ENCODE data around the gene GULP1.

GULP1 gene

DNA sequence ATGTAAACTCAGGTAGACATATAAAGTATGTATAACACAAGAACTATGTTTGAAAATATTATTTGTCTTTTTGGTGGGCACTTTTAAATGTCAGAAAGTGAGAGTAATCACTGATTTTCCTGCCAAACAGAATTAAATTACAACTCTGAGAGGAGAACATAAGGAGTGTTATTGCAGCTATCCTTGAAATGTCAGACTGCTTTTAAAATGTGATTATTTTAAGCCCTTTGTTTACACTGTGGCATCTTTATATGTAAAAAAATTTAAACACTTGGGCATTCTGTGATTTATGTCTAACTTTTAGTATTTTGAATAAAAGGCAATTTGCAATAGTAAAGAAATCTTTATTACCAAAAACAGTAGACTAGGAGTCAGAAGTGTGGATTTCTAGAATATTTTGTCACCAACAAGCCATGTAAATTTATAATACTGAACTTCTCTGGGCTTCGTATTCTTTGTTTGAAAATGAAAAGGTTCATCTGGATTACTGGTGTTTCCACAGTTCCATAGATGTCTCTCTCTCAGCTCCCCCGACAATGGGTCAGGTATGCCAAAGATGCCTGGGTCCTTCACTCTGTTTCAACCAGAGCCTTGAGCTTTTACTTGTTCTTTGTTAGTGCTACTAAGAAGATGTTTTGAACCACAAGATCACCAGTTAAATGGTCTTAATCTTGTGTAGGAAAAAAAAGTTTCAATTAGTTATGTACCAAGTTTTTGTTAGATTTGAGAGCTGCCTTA, 38.8 kb downstream of the GULP1 start:
- DNase-seq (ENCODE audit: low read depth) = no peak
- TF ChIP-seq, protein P1, sequence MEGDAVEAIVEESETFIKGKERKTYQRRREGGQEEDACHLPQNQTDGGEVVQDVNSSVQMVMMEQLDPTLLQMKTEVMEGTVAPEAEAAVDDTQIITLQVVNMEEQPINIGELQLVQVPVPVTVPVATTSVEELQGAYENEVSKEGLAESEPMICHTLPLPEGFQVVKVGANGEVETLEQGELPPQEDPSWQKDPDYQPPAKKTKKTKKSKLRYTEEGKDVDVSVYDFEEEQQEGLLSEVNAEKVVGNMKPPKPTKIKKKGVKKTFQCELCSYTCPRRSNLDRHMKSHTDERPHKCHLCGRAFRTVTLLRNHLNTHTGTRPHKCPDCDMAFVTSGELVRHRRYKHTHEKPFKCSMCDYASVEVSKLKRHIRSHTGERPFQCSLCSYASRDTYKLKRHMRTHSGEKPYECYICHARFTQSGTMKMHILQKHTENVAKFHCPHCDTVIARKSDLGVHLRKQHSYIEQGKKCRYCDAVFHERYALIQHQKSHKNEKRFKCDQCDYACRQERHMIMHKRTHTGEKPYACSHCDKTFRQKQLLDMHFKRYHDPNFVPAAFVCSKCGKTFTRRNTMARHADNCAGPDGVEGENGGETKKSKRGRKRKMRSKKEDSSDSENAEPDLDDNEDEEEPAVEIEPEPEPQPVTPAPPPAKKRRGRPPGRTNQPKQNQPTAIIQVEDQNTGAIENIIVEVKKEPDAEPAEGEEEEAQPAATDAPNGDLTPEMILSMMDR (conservative IDR thresholded peaks at IDR 0.05; ENCODE audit: low read depth, low read length) = no peak
- no peak overlapping the region for H3K4me3 ChIP-seq (ENCODE audit: low read length)

DNA sequence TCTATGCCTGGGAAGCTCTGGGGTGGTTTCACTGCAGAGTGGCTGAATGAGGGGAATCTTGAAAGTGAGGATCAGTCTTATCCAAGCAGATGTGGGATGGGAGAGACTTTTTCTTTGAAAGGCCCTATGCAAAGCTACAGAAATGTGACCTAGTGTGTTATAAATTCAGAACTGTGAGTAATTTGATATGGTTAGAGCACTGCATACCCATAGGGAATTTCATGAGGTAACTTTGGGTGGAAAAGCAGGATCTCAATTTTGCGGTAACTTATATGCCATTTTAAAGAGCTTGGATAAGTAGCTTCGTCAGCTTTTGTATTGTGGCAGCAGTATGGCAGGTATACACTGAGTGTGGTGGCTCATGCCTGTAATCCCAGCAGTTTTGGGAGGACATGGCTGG, 40.9 kb downstream of the GULP1 start:
- no peak overlapping the region for H3K4me3 ChIP-seq (ENCODE audit: low read length)
- TF ChIP-seq, protein P1 (conservative IDR thresholded peaks at IDR 0.05; ENCODE audit: low read depth, low read length) = no peak
- no peak for DNase-seq (ENCODE audit: low read depth)

DNA sequence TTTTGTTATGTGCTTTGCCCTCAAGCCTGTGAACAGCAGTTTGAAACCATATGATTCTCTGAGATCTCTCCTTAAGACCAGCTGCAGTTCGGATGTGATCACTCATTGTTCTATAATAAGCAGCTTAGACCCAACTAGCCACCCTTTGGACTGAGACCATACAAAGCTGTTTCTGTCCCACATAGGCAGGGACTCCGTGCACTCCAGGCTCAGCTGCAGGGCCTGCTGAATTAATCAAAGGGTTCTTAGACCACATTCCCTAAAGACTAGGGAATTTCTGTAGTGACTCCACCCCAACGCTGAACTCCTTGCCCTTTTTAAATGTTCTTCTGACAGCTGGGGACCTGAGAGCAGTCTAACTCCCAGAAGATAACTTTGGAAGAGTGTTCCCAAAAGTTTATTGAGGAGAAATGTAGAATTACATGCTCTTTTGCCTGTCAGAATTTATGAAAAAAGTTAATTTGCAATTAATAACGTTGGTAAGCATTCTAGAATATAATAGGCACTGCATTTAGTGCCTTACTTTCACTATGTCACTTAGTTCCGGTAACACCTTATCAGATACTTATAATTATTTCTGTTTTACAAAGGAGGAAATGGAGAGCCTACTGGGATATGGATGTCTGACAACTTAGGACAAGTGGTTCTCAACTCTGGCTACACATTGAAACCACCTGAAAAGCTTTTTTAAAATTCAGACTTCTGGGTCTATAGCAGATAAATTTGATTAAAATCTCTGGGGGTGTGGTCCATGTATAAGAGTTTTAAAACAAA, 42.3 kb downstream of the GULP1 start:
- no peak overlapping the region for H3K4me3 ChIP-seq (ENCODE audit: low read length)
- DNase-seq (ENCODE audit: low read depth) = peak; percentile 88
- TF ChIP-seq, protein P1 (conservative IDR thresholded peaks at IDR 0.05; ENCODE audit: low read depth, low read length) = no peak

DNA sequence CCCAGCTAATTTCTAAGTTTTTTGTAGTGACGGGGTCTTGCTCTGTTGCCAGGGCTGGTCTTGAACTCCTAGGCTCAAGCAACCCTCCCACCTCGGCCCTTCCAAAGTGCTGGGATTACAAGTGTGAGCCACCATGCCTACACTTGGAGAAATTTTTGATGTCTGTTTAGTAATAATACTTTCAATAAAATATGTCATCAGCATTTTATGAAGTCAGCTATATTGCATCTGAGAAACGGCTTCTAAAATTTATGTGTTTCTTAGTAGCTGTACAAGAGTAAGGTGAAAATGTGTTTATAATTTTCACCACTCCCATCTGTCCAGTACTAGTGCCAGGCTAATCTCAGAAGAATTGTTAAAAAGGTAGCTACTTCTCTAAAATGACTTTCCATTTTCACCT, 46.8 kb downstream of the GULP1 start:
- TF ChIP-seq, protein P1 (conservative IDR thresholded peaks at IDR 0.05; ENCODE audit: low read depth, low read length) = no peak
- DNase-seq (ENCODE audit: low read depth) = no peak
- no peak overlapping the region for H3K4me3 ChIP-seq (ENCODE audit: low read length)

DNA sequence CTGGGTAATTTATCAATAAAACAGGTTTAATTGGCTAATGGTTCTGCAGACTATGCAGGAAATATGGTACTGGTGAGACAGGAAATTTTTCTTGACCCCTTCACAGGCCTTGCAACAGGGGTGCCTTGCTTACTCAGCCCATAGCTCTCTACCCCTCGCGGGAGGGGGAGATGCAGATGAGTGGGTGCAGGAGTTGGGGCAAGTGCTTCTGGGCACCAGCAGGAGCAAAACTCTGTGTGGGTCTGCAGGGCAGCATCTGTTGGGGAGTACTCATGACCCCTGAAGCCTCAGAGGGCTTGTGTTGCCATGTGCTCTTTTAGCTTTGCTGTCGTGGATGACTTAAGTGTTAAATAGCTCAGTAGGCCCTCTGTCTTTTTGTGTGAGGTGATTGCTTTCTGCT, 48.6 kb downstream of the GULP1 start:
- H3K4me3 ChIP-seq (ENCODE audit: low read length) = no peak overlapping the region
- no peak for DNase-seq (ENCODE audit: low read depth)
- TF ChIP-seq, protein P1 (conservative IDR thresholded peaks at IDR 0.05; ENCODE audit: low read depth, low read length) = no peak

DNA sequence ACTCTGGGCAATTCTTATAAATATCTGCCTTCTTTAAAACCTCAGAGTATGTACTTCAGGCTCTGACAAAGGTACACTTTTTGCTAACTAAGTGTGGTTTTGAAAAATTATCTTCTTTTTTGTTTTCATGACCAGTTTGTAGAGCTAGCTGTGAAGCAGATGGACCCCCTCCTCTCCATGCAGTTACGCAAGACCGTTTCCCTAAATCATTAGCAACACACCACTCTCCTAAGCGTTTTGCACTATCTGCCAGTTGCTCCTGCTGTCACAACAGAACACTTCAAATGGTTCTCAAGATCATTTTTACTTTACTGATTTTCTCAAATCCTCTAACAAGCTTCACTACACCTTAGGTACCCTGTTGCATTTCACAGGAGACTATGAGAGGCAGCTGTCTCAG, 53.3 kb downstream of the GULP1 start:
- no peak overlapping the region for H3K4me3 ChIP-seq (ENCODE audit: low read length)
- TF ChIP-seq, protein P1 (conservative IDR thresholded peaks at IDR 0.05; ENCODE audit: low read depth, low read length) = no peak
- DNase-seq (ENCODE audit: low read depth) = no peak

DNA sequence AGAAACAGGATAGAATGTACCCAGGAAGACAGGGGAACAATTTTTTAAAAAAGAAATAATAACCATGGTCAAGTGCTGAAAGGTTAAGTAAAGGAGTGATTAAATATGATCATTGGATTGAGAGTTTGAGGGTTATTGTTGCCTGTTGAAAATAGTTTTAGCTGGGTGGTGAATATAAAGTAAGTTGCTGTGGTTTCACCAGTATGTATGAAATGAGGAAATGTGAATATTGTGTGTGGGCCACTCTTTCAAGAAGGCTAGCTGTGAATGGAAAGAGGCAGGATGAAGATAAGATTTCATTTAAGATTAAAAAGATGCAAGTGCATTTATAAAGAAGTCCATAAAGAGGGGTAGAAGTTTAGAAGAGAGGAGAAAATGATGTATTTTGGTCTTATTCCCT, 53.8 kb downstream of the GULP1 start:
- TF ChIP-seq, protein P1 (conservative IDR thresholded peaks at IDR 0.05; ENCODE audit: low read depth, low read length) = no peak
- H3K4me3 ChIP-seq (ENCODE audit: low read length) = no peak overlapping the region
- no peak for DNase-seq (ENCODE audit: low read depth)
